Endothelial cell of umbilical vein (primary cell): ENCODE measurements around the gene COG2. TPM values are rescaled to one million over a fixed set of nuclear protein-coding genes. Genes with fewer than 3 reads are reported as not detected.

Experiments
- BruUV-seq: library from RNA; stranded (reverse); fragments of 400-500 nt; replicated peaks from 2 replicates; lab custom pipeline; 2021; lab: Mats Ljungman, UMichigan
- CTCF ChIA-PET: fragments of 300-600, 350-600 bp; sonication (Branson Sonifier 250); formaldehyde crosslinking; loops from one replicate; lab custom pipeline; 2021; ENCODE audit warnings: antibody characterized with exemption, inconsistent platforms; lab: Charles Lee
- POLR2A ChIA-PET: fragments of 300-600, 350-600 bp; sonication (Branson Sonifier 250); formaldehyde crosslinking; loops from one replicate; lab custom pipeline; 2021; ENCODE audit warnings: antibody characterized with exemption, inconsistent platforms; lab: Charles Lee
- DNase-seq: peaks from one replicate; pipeline ENCODE4 v3.0.0-alpha.2; 2011; ENCODE audit warnings: low read depth, low spot score
- FAIRE-seq: peaks from 2 replicates; lab custom pipeline; 2011; peaks lifted over from hg19 to GRCh38; lab: Jason Lieb, UNC
- H2AFZ ChIP-seq: 2 replicates; pipeline ENCODE4 v1.6.0; 2012; ENCODE audit warnings: low read depth, low read length, control low read depth, inconsistent platforms
- H3K27ac ChIP-seq: 2 replicates; pipeline ENCODE4 v1.5.1; 2011; ENCODE audit warnings: low read depth, mild to moderate bottlenecking, control low read depth, low read length, moderate library complexity; ENCODE audit not compliant: insufficient read depth
- H3K27me3 ChIP-seq, 2 experiments: 2 replicates each; pipeline versions ENCODE4 v1.6.0 to v1.6.1; 2011; ENCODE audit warnings: low read length in 2 of 2, mixed read lengths in 1 of 2; ENCODE audit not compliant: control insufficient read depth in 2 of 2, insufficient read depth in 2 of 2
- H3K36me3 ChIP-seq, 2 experiments: 2 replicates in 1 of 2; 3 replicates in 1 of 2; pipeline ENCODE4 v1.5.1; 2011; ENCODE audit warnings: low read length in 2 of 2, mild to moderate bottlenecking in 1 of 2, moderate library complexity in 1 of 2; ENCODE audit not compliant: control insufficient read depth in 2 of 2, insufficient read depth in 2 of 2; ENCODE audit errors: extremely low read depth in 1 of 2
- H3K4me1 ChIP-seq: 3 replicates; pipeline ENCODE4 v1.5.1; 2011; ENCODE audit warnings: mild to moderate bottlenecking, low read length; ENCODE audit not compliant: control insufficient read depth, insufficient read depth; ENCODE audit errors: extremely low read depth
- H3K4me2 ChIP-seq: 2 replicates; pipeline ENCODE4 v1.6.1; 2011; ENCODE audit warnings: low read length, control low read depth, mixed read lengths; ENCODE audit not compliant: insufficient read depth
- H3K4me3 ChIP-seq, 3 experiments: fragments of 200-600 bp in 1 of 3; sonication (generic), shearing (Covaris generic) in 1 of 3; replicated peaks in 1 of 3; 2 replicates each; pipeline ENCODE4 v1.5.1; 2011 to 2016; ENCODE audit warnings: control low read depth in 3 of 3, low read length in 3 of 3, mild to moderate bottlenecking in 2 of 3, inconsistent platforms in 1 of 3, low read depth in 1 of 3, moderate library complexity in 1 of 3; ENCODE audit not compliant: insufficient read depth in 1 of 3
- H3K79me2 ChIP-seq: 2 replicates; pipeline ENCODE4 v1.6.0; 2012; ENCODE audit warnings: low read length, inconsistent platforms; ENCODE audit not compliant: control insufficient read depth, insufficient read depth
- H3K9ac ChIP-seq: replicated peaks from 2 replicates; pipeline ENCODE3; 2011; ENCODE audit warnings: low read length, control low read depth; ENCODE audit not compliant: insufficient read depth; ENCODE audit errors: extremely low read depth
- H3K9me1 ChIP-seq: replicated peaks from 3 replicates; pipeline ENCODE4 v1.6.0; 2011; ENCODE audit warnings: mild to moderate bottlenecking, low read length; ENCODE audit not compliant: control insufficient read depth, insufficient read depth; ENCODE audit errors: extremely low read depth
- H3K9me3 ChIP-seq: replicated peaks from 2 replicates; pipeline ENCODE4 v1.5.1; 2012; ENCODE audit warnings: low read length, inconsistent platforms; ENCODE audit not compliant: control insufficient read depth, insufficient read depth
- H4K20me1 ChIP-seq: replicated peaks from 2 replicates; pipeline ENCODE3; 2011; ENCODE audit warnings: mild to moderate bottlenecking, low read length; ENCODE audit not compliant: control insufficient read depth, insufficient read depth; ENCODE audit errors: extremely low read depth
- CTCF ChIP-seq, 2 donors: IDR thresholded peaks; 1 replicate in 1 of 2; 2 replicates in 1 of 2; pipeline ENCODE4 v1.5.1; 2011; ENCODE audit warnings: low read length in 2 of 2, mild to moderate bottlenecking in 2 of 2, moderate library complexity in 2 of 2, control low read depth in 1 of 2, inconsistent platforms in 1 of 2, low read depth in 1 of 2; ENCODE audit not compliant: insufficient read depth in 1 of 2; ENCODE audit errors: extremely low read depth in 1 of 2
- EZH2 ChIP-seq: IDR thresholded peaks from 2 replicates; pipeline ENCODE4 v1.6.1; 2012; ENCODE audit warnings: borderline replicate concordance, low read depth, mild to moderate bottlenecking, moderate library complexity, low read length, inconsistent platforms; ENCODE audit not compliant: severe bottlenecking
- FOS ChIP-seq: IDR thresholded peaks from 2 replicates; pipeline ENCODE4 v1.6.1; 2011; ENCODE audit warnings: mild to moderate bottlenecking, low read length, moderate library complexity, borderline replicate concordance; ENCODE audit not compliant: insufficient read depth
- GATA2 ChIP-seq: IDR thresholded peaks from 2 replicates; pipeline ENCODE4 v1.7.0; 2011; ENCODE audit warnings: low read depth, mild to moderate bottlenecking, moderate library complexity, mixed read lengths, low read length; ENCODE audit not compliant: insufficient read length, insufficient read depth
- JUN ChIP-seq: IDR thresholded peaks from 2 replicates; pipeline ENCODE4 v1.6.1; 2011; ENCODE audit warnings: borderline replicate concordance, low read depth; ENCODE audit not compliant: insufficient read length, insufficient read depth
- MAX ChIP-seq: IDR thresholded peaks from 2 replicates; pipeline ENCODE4 v1.6.1; 2011; ENCODE audit not compliant: insufficient read depth, insufficient read length
- MYC ChIP-seq: IDR thresholded peaks from one replicate; pipeline ENCODE4 v1.6.1; 2011; ENCODE audit warnings: mild to moderate bottlenecking, low read depth, low read length
- POLR2A ChIP-seq: IDR thresholded peaks from 2 replicates; pipeline ENCODE4 v1.6.1; 2012; ENCODE audit warnings: low read depth, mild to moderate bottlenecking, control low read depth, low read length
- POLR2AphosphoS5 ChIP-seq: IDR thresholded peaks from 2 replicates; pipeline ENCODE4 v1.6.1; 2012; ENCODE audit warnings: low read depth, mild to moderate bottlenecking, control low read depth, low read length, moderate library complexity; ENCODE audit not compliant: insufficient read depth
- dilution Hi-C: fragments of 300-500 bp; cut with MboI; formaldehyde crosslinking; loops from one replicate; pipeline ENCODE4 v1.15.0; 2019; ENCODE audit warnings: low sequenced_read_pairs; ENCODE audit not compliant: extremely low pct_ligation_motif_present
- intact Hi-C: fragments of 100-400 bp; cut with micrococcal nuclease; formaldehyde crosslinking; loops from one replicate; pipeline ENCODE4 v1.10.0; 2022
- polyA plus RNA-seq, 4 experiments: library from polyadenylated mRNA; depleted of rRNA in 3 of 4; stranded (reverse) in 3 of 4; unstranded in 1 of 4; fragments of >200 nt; gene quantifications; 2 replicates each; pipeline versions ENCODE4 v1.2.1 to v1.2.3, GENCODE V29; 2011 to 2012; ENCODE audit warnings: missing spikeins in 1 of 4
- total RNA-seq: library from RNA; stranded (reverse); gene quantifications from 2 replicates; pipeline ENCODE4 v1.2.3, GENCODE V29; 2021

COG2 gene
- total and polyA plus RNA-seq, 2 donors (not counting 3 experiments of a cell fraction or from before 2014, with no cell fraction given): 7.6 to 24.2 TPM

GRCh38 chr1:230639714-230640209 is 2.5 kb upstream of the COG2 start:
- Histone ChIP-seq H3K9me1 (no peaks in the 10 kb centered on the region), H3K27ac (no peak overlapping the region), H3K4me1 (peaks cover 12% of the 10 kb centered on the region), H4K20me1 (no peaks in the 10 kb centered on the region), H3K4me3 (no peak overlapping the region), H3K36me3 (no peaks in the 10 kb centered on the region), H3K79me2 (peaks cover 17% of the 10 kb centered on the region), H3K27me3 (peaks cover 8% of the 10 kb centered on the region in 2 experiments), H3K9me3 (no peaks in the 10 kb centered on the region), H2AFZ (no peak overlapping the region), H3K4me2 (no peak overlapping the region), H3K9ac (no peak overlapping the region)
- dilution Hi-C loops: no loop called here
- no peak for DNase-seq
- POLR2A ChIA-PET: no interaction called here
- CTCF ChIA-PET: no interaction called here
- TF ChIP-seq CTCF (IDR thresholded peaks at IDR 0.05; ENCODE audit: extremely low read depth in 1 of 2, insufficient read depth in 1 of 2, low read depth in 1 of 2, low read length in 2 of 2): no peak
- TF ChIP-seq MAX: no peak
- TF ChIP-seq EZH2: no peak
- TF ChIP-seq POLR2AphosphoS5: no peak
- no peak for TF ChIP-seq JUN
- TF ChIP-seq FOS: no peak
- no peak for TF ChIP-seq MYC
- no peak for TF ChIP-seq POLR2A
- TF ChIP-seq GATA2: no peak
- no TSS peak for BruUV-seq
- no peak for FAIRE-seq
- intact Hi-C loops: loop anchor here (5.0 kb wide), 5 partner anchors 133 to 1188 kb away; partner anchors contain the start of gene TSNAX
